SK-N-SH treated with all-trans-retinoic acid at 6 μM for 48 hours (cell line): ENCODE data around the gene SCN1A.

Experiments
- ATAC-seq: fragments of 200-7000 bp; cut with Tn5 transposase; 3 replicates; pipeline ENCODE4 v1.9.1; 2020; ENCODE audit warnings: mild to moderate bottlenecking, moderate library complexity
- ARNTL ChIP-seq: fragments of 450-650 bp; formaldehyde crosslinking; IDR thresholded peaks from 2 replicates; pipeline ENCODE4 v1.5.0; 2020; ENCODE audit warnings: low read depth, mild to moderate bottlenecking, moderate library complexity, borderline replicate concordance
- BACH2 ChIP-seq: fragments of 250-450 bp; sonication (Bioruptor Pico); IDR thresholded peaks from 2 replicates; pipeline ENCODE4 v1.9.0; 2021; ENCODE audit warnings: mild to moderate bottlenecking, borderline replicate concordance
- CREB5 ChIP-seq: fragments of 250-450 bp; sonication (Bioruptor Pico); IDR thresholded peaks from 2 replicates; pipeline ENCODE4 v1.5.1; 2020; ENCODE audit warnings: low read depth, mild to moderate bottlenecking, moderate library complexity
- CSDC2 ChIP-seq: fragments of 250-450 bp; sonication (Bioruptor Pico); IDR thresholded peaks from 2 replicates; pipeline ENCODE4 v1.5.0; 2020; ENCODE audit warnings: mild to moderate bottlenecking, moderate library complexity
- ESRRG ChIP-seq: fragments of 250-450 bp; sonication (Bioruptor Pico); IDR thresholded peaks from 2 replicates; pipeline ENCODE4 v1.6.1; 2021; ENCODE audit warnings: mild to moderate bottlenecking
- GLIS3 ChIP-seq: fragments of 250-450 bp; sonication (Bioruptor Pico); IDR thresholded peaks from 2 replicates; pipeline ENCODE4 v1.5.0; 2020; ENCODE audit warnings: mild to moderate bottlenecking, moderate library complexity
- ISL1 ChIP-seq: fragments of 250-450 bp; sonication (Bioruptor Pico); IDR thresholded peaks from 2 replicates; pipeline ENCODE4 v2.1.2; 2022; ENCODE audit warnings: mild to moderate bottlenecking, moderate library complexity
- OSR1 ChIP-seq: fragments of 250-450 bp; sonication (Bioruptor Pico); IDR thresholded peaks from 2 replicates; pipeline ENCODE4 v1.8.0; 2022; ENCODE audit warnings: moderate library complexity, mild to moderate bottlenecking, inconsistent platforms
- PATZ1 ChIP-seq: fragments of 250-450 bp; sonication (Bioruptor Pico); IDR thresholded peaks from 2 replicates; pipeline ENCODE4 v1.8.0; 2020; ENCODE audit warnings: mild to moderate bottlenecking, moderate library complexity, borderline replicate concordance
- POU6F1 ChIP-seq: fragments of 250-450 bp; sonication (Bioruptor Pico); IDR thresholded peaks from 2 replicates; pipeline ENCODE4 v1.8.0; 2021; ENCODE audit warnings: low read depth, mild to moderate bottlenecking, moderate library complexity, borderline replicate concordance
- PPARA ChIP-seq: fragments of 250-450 bp; sonication (Bioruptor Pico); IDR thresholded peaks from 2 replicates; pipeline ENCODE4 v1.5.0; 2020; ENCODE audit warnings: mild to moderate bottlenecking, borderline replicate concordance
- RARB ChIP-seq: fragments of 250-450 bp; sonication (Bioruptor Pico); IDR thresholded peaks from 2 replicates; pipeline ENCODE4 v1.8.0; 2021; ENCODE audit warnings: mild to moderate bottlenecking, moderate library complexity
- SNAI2 ChIP-seq: fragments of 250-450 bp; sonication (Bioruptor Pico); IDR thresholded peaks from 2 replicates; pipeline ENCODE4 v1.5.0; 2020; ENCODE audit warnings: mild to moderate bottlenecking, moderate library complexity
- TCF4 ChIP-seq: fragments of 250-450 bp; sonication (Bioruptor Pico); IDR thresholded peaks from 2 replicates; pipeline ENCODE4 v1.8.0; 2021; ENCODE audit warnings: mild to moderate bottlenecking, moderate library complexity, borderline replicate concordance
- TOX ChIP-seq: fragments of 250-450 bp; sonication (Bioruptor Pico); IDR thresholded peaks from 2 replicates; pipeline ENCODE4 v1.8.0; 2021; ENCODE audit warnings: mild to moderate bottlenecking, moderate library complexity, borderline replicate concordance
- ZC3H10 ChIP-seq: fragments of 250-450 bp; sonication (Bioruptor Pico); IDR thresholded peaks from 2 replicates; pipeline ENCODE4 v1.5.1; 2021; ENCODE audit warnings: mild to moderate bottlenecking, moderate library complexity
- ZFP3 ChIP-seq: fragments of 250-450 bp; sonication (Bioruptor Pico); IDR thresholded peaks from 2 replicates; pipeline ENCODE4 v1.5.0; 2020; ENCODE audit warnings: mild to moderate bottlenecking, moderate library complexity
- ZFP30 ChIP-seq: fragments of 450-650 bp; formaldehyde crosslinking; IDR thresholded peaks from 2 replicates; pipeline ENCODE4 v1.5.0; 2022; ENCODE audit warnings: mild to moderate bottlenecking, moderate library complexity
- ZNF565 ChIP-seq: fragments of 450-650 bp; formaldehyde crosslinking; conservative IDR thresholded peaks from 2 replicates; pipeline ENCODE4 v1.5.0; 2020; ENCODE audit warnings: low read depth, mild to moderate bottlenecking, moderate library complexity
- ZNF70 ChIP-seq: fragments of 450-650 bp; formaldehyde crosslinking; IDR thresholded peaks from 2 replicates; pipeline ENCODE4 v1.5.0; 2020; ENCODE audit warnings: mild to moderate bottlenecking, moderate library complexity
- ZNF8 ChIP-seq: fragments of 450-650 bp; formaldehyde crosslinking; IDR thresholded peaks from 2 replicates; pipeline ENCODE4 v1.5.0; 2020; ENCODE audit warnings: mild to moderate bottlenecking, moderate library complexity

SCN1A gene

GRCh38 chr2:166133653-166134052 is 5.8 kb upstream of the SCN1A start:
- ATAC-seq = no peak
- TF ChIP-seq ISL1 (CRISPR knock-in tag) (no peak), TOX (CRISPR knock-in tag) (no peak), ZFP30 (CRISPR knock-in tag) (no peak), ZNF565 (no peak)

GRCh38 chr2:166128156-166128505 is 311 bp upstream of the SCN1A start:
- no peak for ATAC-seq

GRCh38 chr2:166126007-166126639 is 1.7 kb downstream of the SCN1A start:
- no peak for ATAC-seq
- TF ChIP-seq ZNF8 (CRISPR knock-in tag) (no peak), ZC3H10 (CRISPR knock-in tag) (no peak), ZFP30 (CRISPR knock-in tag) (no peak), OSR1 (no peak), CSDC2 (CRISPR knock-in tag) (no peak), ESRRG (CRISPR knock-in tag) (no peak), ZNF565 (no peak), BACH2 (no peak), ARNTL (CRISPR knock-in tag) (no peak), POU6F1 (CRISPR knock-in tag) (no peak), GLIS3 (no peak), TCF4 (CRISPR knock-in tag) (no peak), RARB (no peak), CREB5 (no peak), SNAI2 (no peak)

More at GRCh38 chr2:166128156-166128505, 311 bp upstream of the SCN1A start:
- TF ChIP-seq TCF4 (CRISPR knock-in tag) (no peak), ESRRG (CRISPR knock-in tag) (no peak), PATZ1 (CRISPR knock-in tag) (no peak), CREB5 (no peak), CSDC2 (CRISPR knock-in tag) (no peak), POU6F1 (CRISPR knock-in tag) (no peak), ARNTL (CRISPR knock-in tag) (no peak), ZNF565 (no peak), ZNF70 (CRISPR knock-in tag) (no peak), GLIS3 (no peak), PPARA (CRISPR knock-in tag) (no peak), OSR1 (no peak), ZC3H10 (CRISPR knock-in tag) (no peak), BACH2 (no peak), ZFP30 (CRISPR knock-in tag) (no peak), ZFP3 (no peak), SNAI2 (no peak), TOX (CRISPR knock-in tag) (no peak), ZNF8 (CRISPR knock-in tag) (no peak)
